ENCODE results near the gene HBZ.

GRCh38 chr16:138049-138417, 14.4 kb upstream of the HBZ start:
- TF ChIP-seq, protein P1, sequence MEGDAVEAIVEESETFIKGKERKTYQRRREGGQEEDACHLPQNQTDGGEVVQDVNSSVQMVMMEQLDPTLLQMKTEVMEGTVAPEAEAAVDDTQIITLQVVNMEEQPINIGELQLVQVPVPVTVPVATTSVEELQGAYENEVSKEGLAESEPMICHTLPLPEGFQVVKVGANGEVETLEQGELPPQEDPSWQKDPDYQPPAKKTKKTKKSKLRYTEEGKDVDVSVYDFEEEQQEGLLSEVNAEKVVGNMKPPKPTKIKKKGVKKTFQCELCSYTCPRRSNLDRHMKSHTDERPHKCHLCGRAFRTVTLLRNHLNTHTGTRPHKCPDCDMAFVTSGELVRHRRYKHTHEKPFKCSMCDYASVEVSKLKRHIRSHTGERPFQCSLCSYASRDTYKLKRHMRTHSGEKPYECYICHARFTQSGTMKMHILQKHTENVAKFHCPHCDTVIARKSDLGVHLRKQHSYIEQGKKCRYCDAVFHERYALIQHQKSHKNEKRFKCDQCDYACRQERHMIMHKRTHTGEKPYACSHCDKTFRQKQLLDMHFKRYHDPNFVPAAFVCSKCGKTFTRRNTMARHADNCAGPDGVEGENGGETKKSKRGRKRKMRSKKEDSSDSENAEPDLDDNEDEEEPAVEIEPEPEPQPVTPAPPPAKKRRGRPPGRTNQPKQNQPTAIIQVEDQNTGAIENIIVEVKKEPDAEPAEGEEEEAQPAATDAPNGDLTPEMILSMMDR (conservative IDR thresholded peaks at IDR 0.05; ENCODE audit: low read length): no peak
- TF ChIP-seq EZH2phosphoT487 (IDR thresholded peaks at IDR 0.05; ENCODE audit: borderline replicate concordance): no peak
